HG03342 (cell line): ENCODE data around the gene CDH13.

ENCODE experiments used
- ATAC-seq: cut with Tn5 transposase; IDR thresholded peaks from one replicate; pipeline ENCODE4 v1.9.1; 2021; ENCODE audit warnings: mild to moderate bottlenecking, moderate library complexity; ENCODE audit not compliant: unreplicated experiment

CDH13 gene

GRCh38 chr16:83443972-83444371 is 817.2 kb downstream of the CDH13 start:
- no peak for ATAC-seq

GRCh38 chr16:83447560-83447959 is 820.8 kb downstream of the CDH13 start:
- no peak for ATAC-seq

GRCh38 chr16:83449861-83450260 is 823.1 kb downstream of the CDH13 start:
- no peak for ATAC-seq

GRCh38 chr16:83453977-83454376 is 827.2 kb downstream of the CDH13 start:
- peak; percentile 60 for ATAC-seq

GRCh38 chr16:83455716-83456115 is 828.9 kb downstream of the CDH13 start:
- ATAC-seq = no peak

GRCh38 chr16:83456934-83457333 is 830.2 kb downstream of the CDH13 start:
- ATAC-seq = no peak

GRCh38 chr16:83458612-83459011 is 831.8 kb downstream of the CDH13 start:
- ATAC-seq = peak; percentile 87

GRCh38 chr16:83464991-83465390 is 838.2 kb downstream of the CDH13 start:
- ATAC-seq = no peak

- no peak for ATAC-seq
Observed at GRCh38 chr16:83470416-83470815, 843.6 kb downstream of the CDH13 start.

GRCh38 chr16:83472776-83473501 is 846.2 kb downstream of the CDH13 start:
- no peak for ATAC-seq

GRCh38 chr16:83473926-83474650 is 847.3 kb downstream of the CDH13 start:
- no peak for ATAC-seq

GRCh38 chr16:83475108-83475507 is 848.3 kb downstream of the CDH13 start:
- ATAC-seq = no peak

GRCh38 chr16:83481589-83481988 is 854.8 kb downstream of the CDH13 start:
- no peak for ATAC-seq

GRCh38 chr16:83482545-83483162 is 855.9 kb downstream of the CDH13 start:
- no peak for ATAC-seq

- no peak for ATAC-seq
Observed at GRCh38 chr16:83490073-83490472, 863.3 kb downstream of the CDH13 start.

- no peak for ATAC-seq
Observed at GRCh38 chr16:83494459-83494858, 867.7 kb downstream of the CDH13 start.

- ATAC-seq = no peak
Observed at GRCh38 chr16:83501481-83501880, 874.7 kb downstream of the CDH13 start.

- ATAC-seq = no peak
Observed at GRCh38 chr16:83508295-83508694, 881.5 kb downstream of the CDH13 start.

GRCh38 chr16:83509316-83509715 is 882.5 kb downstream of the CDH13 start:
- ATAC-seq = no peak

GRCh38 chr16:83510906-83511305 is 884.1 kb downstream of the CDH13 start:
- ATAC-seq = no peak

- ATAC-seq = no peak
Observed at GRCh38 chr16:83513008-83513755, 886.4 kb downstream of the CDH13 start.
